Measurements from ENCODE around the gene PFKFB3.

GRCh38 chr10:6186894-6187256 is 15.9 kb upstream of the PFKFB3 start:
- TF ChIP-seq CTCF (IDR thresholded peaks at IDR 0.05) (no peak), POLR2A (IDR thresholded peaks at IDR 0.05) (no peak), EP300 (IDR thresholded peaks at IDR 0.05) (no peak), POLR2AphosphoS5 (IDR thresholded peaks at IDR 0.05) (no peak)
